LNCaP clone FGC (cell line): Measurements from ENCODE around the gene ICE1.

ENCODE experiments used
- DNase-seq: peaks from one replicate; pipeline ENCODE4 v3.0.0-alpha.2; 2011; ENCODE audit warnings: low read depth
- H3K4me3 ChIP-seq: 2 replicates; pipeline ENCODE4 v1.5.1; 2011; ENCODE audit warnings: mild to moderate bottlenecking, low read depth, low read length, control low read depth
- CTCF ChIP-seq: IDR thresholded peaks from 2 replicates; pipeline ENCODE4 v1.5.1; 2012; ENCODE audit warnings: mild to moderate bottlenecking; ENCODE audit not compliant: control insufficient read depth, insufficient read depth; ENCODE audit errors: extremely low read depth

Gene ICE1

GRCh38 chr5:5380298-5380697 lies 42.2 kb upstream of the ICE1 start:
- no peak for TF ChIP-seq CTCF
- H3K4me3 ChIP-seq = no peak overlapping the region

GRCh38 chr5:5381310-5381913 lies 41.1 kb upstream of the ICE1 start:
- TF ChIP-seq CTCF = peak; percentile 28
- no peak for DNase-seq
- no peak overlapping the region for H3K4me3 ChIP-seq

More at GRCh38 chr5:5380298-5380697, 42.2 kb upstream of the ICE1 start:
- no peak for DNase-seq

- DNase-seq = no peak
- no peak overlapping the region for H3K4me3 ChIP-seq
- TF ChIP-seq CTCF = no peak
Observed at GRCh38 chr5:5383461-5383860, 39.0 kb upstream of the ICE1 start.

GRCh38 chr5:5384660-5385330 lies 37.7 kb upstream of the ICE1 start:
- no peak for TF ChIP-seq CTCF
- no peak overlapping the region for H3K4me3 ChIP-seq
- DNase-seq = no peak

- no peak for TF ChIP-seq CTCF
- H3K4me3 ChIP-seq = no peak overlapping the region
- DNase-seq = no peak
Observed at GRCh38 chr5:5385331-5385662, 37.2 kb upstream of the ICE1 start.

- DNase-seq = no peak
- no peak overlapping the region for H3K4me3 ChIP-seq
- TF ChIP-seq CTCF = no peak
Observed at GRCh38 chr5:5386329-5386728, 36.1 kb upstream of the ICE1 start.

GRCh38 chr5:5387192-5387591 lies 35.3 kb upstream of the ICE1 start:
- no peak for TF ChIP-seq CTCF
- H3K4me3 ChIP-seq = no peak overlapping the region
- no peak for DNase-seq
